ENCODE data around the gene CAMK1D. TPM values are rescaled to one million over a fixed set of nuclear protein-coding genes. Genes with fewer than 3 reads are reported as not detected.

Gene CAMK1D
- total and polyA plus RNA-seq, 2 donors (not counting 3 experiments of a cell fraction or from before 2014, with no cell fraction given): 0.37 to 4.2 TPM

- no peaks in the 10 kb centered on the region for H3K9me1 ChIP-seq (replicated peaks; ENCODE audit: control insufficient read depth, extremely low read depth, insufficient read depth, low read length)
- no peak overlapping the region for H2AFZ ChIP-seq (ENCODE audit: low read depth, low read length)
- TF ChIP-seq POLR2AphosphoS5 (IDR thresholded peaks at IDR 0.05; ENCODE audit: insufficient read depth, low read depth, low read length) (no peak), JUN (IDR thresholded peaks at IDR 0.05; ENCODE audit: borderline replicate concordance, insufficient read depth, insufficient read length, low read depth) (no peak), CTCF (IDR thresholded peaks at IDR 0.05; ENCODE audit: extremely low read depth in 1 of 2, insufficient read depth in 1 of 2, low read depth in 1 of 2, low read length in 2 of 2) (no peak), EZH2 (IDR thresholded peaks at IDR 0.05; ENCODE audit: borderline replicate concordance, low read depth, low read length, severe bottlenecking) (no peak), POLR2A (IDR thresholded peaks at IDR 0.05; ENCODE audit: low read depth, low read length) (no peak), MAX (IDR thresholded peaks at IDR 0.05; ENCODE audit: insufficient read depth, insufficient read length) (no peak), FOS (IDR thresholded peaks at IDR 0.05; ENCODE audit: borderline replicate concordance, insufficient read depth, low read length) (no peak), MYC (IDR thresholded peaks at IDR 0.05; ENCODE audit: low read depth, low read length) (no peak), GATA2 (IDR thresholded peaks at IDR 0.05; ENCODE audit: insufficient read depth, insufficient read length, low read depth, low read length) (no peak)
- no TSS peak for BruUV-seq (replicated peaks)
- ChIA-PET CTCF (interaction anchor here (0.8 to 2.4 kb wide), 2 partner anchors 42 to 305 kb away, joined by 3 to 13 read pairs; no protein-coding TSS in a partner anchor), POLR2A (no interaction called here)
- dilution Hi-C loops (cut with MboI; ENCODE audit: extremely low pct_ligation_motif_present, low sequenced_read_pairs): no loop called here
- no peak overlapping the region for H3K4me2 ChIP-seq (ENCODE audit: insufficient read depth, low read length)
- no peak overlapping the region for H3K4me3 ChIP-seq (replicated peaks in 1 of 3; ENCODE audit: insufficient read depth in 1 of 3, low read depth in 1 of 3, low read length in 3 of 3)
- H3K9ac ChIP-seq (replicated peaks; ENCODE audit: extremely low read depth, insufficient read depth, low read length): no peak overlapping the region
- H3K4me1 ChIP-seq (ENCODE audit: control insufficient read depth, extremely low read depth, insufficient read depth, low read length): peaks cover 6% of the 10 kb centered on the region
- H4K20me1 ChIP-seq (replicated peaks; ENCODE audit: control insufficient read depth, extremely low read depth, insufficient read depth, low read length): no peaks in the 10 kb centered on the region
- no peaks in the 10 kb centered on the region for H3K36me3 ChIP-seq (ENCODE audit: control insufficient read depth in 2 of 2, extremely low read depth in 1 of 2, insufficient read depth in 2 of 2, low read length in 2 of 2)
- no peaks in the 10 kb centered on the region for H3K79me2 ChIP-seq (ENCODE audit: control insufficient read depth, insufficient read depth, low read length)
- peaks cover 13 to 14% of the 10 kb centered on the region in 2 experiments for H3K27me3 ChIP-seq (ENCODE audit: control insufficient read depth in 2 of 2, insufficient read depth in 2 of 2, low read length in 2 of 2)
- H3K9me3 ChIP-seq (replicated peaks; ENCODE audit: control insufficient read depth, insufficient read depth, low read length): no peaks in the 10 kb centered on the region
- FAIRE-seq (no peak), DNase-seq (ENCODE audit: low read depth, low spot score) (no peak)
- no peak overlapping the region for H3K27ac ChIP-seq (ENCODE audit: insufficient read depth, low read depth, low read length)
- intact Hi-C loops (cut with micrococcal nuclease): loop anchor here (5.0 kb wide), 1 partner anchor 745 kb away; no protein-coding TSS in a partner anchor
These were observed 2.5 kb downstream of the CAMK1D start for GRCh38 chr10:12351889-12352288.

All from endothelial cell of umbilical vein (primary cell).